Measurements from ENCODE around the gene AP4E1.
"Not testable (repeated sequence)": the region's sequence is repeated elsewhere in the genome, so short reads cannot be mapped to it uniquely, and the experiment has no call there.

AP4E1 gene

DNA sequence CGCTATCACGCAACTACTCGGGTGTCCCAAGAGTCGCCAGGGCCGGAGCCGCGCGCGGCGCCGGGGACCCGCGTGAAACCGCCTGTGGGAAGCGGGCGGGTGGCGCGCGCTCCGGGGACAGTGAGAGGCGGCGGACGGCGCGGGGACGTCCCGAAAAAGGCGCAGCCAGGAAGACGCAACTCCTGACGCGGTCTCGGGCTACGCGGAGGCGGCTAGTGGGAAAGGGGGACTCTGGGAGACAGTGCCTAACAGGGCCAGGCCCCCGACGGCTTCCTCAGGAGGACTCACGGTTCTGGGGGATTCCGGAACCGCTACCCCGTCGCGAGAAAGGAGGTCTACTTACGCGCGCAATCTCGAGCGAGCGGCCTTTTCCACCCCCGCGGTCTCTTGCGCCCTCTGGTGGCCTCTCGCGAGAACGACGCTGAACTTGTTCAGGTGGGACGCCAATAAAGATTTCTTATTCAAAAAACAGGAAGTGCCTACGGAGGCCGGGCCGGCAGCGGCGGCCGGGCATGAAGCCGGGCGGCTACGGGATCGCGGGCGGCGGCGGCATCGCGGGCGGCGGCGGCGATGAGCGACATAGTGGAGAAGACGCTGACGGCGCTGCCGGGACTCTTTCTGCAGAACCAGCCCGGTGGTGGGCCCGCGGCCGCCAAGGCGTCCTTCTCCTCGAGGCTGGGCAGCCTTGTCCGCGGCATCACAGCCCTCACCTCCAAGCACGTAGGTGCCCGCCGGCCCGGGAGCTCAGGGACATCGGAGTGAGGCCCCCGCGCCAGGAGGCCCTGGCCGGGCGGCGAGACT lies at the start of gene AP4E1:
Gene AP4E1 (plus strand): TSS at position 475 of the 801 bp plus-strand sequence. CDS start 96 bp downstream, at position 571.
- no peaks in the 10 kb centered on the region for H3K27me3 Mint-ChIP-seq
- peak within 1 kb of the TSS; percentile 99 for H3K27ac Mint-ChIP-seq
- H3K4me3 Mint-ChIP-seq, result peak within 1 kb of the TSS; percentile 85
- H3K4me1 Mint-ChIP-seq (ENCODE audit: low read depth), result peaks cover 33% of the 10 kb centered on the region
- no peaks in the 10 kb centered on the region for H3K9me3 Mint-ChIP-seq
- H3K36me3 Mint-ChIP-seq (ENCODE audit: low read depth), result peaks cover 45% of the 10 kb centered on the region
- DNase-seq, result peak; percentile 96

DNA sequence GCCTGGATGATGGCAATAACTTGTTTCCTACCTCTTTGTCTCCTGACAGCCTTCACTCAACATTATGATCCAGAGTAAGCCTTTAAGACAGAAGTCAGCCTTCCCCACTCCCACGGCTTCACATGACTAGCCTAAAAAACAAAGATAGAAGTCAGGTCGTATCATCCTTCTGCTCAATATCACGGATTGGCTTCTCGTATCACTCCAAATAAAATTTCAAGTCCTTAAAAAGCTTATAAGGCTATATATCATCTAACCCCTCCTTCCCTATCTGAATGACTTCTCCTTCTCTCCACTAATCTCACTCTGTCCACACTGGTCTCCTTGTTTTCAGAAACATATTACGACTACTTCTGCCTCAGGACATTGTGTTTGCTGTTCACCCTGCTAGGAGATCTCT lies 47.7 kb upstream of the AP4E1 start:
- Mint-ChIP-seq H3K36me3 (ENCODE audit: low read depth) (no peaks in the 10 kb centered on the region), H3K27me3 (no peaks in the 10 kb centered on the region), H3K4me3 (no peak overlapping the region), H3K4me1 (ENCODE audit: low read depth) (no peaks in the 10 kb centered on the region), H3K9me3 (no peaks in the 10 kb centered on the region), H3K27ac (no peak overlapping the region)
- DNase-seq, result no peak

DNA sequence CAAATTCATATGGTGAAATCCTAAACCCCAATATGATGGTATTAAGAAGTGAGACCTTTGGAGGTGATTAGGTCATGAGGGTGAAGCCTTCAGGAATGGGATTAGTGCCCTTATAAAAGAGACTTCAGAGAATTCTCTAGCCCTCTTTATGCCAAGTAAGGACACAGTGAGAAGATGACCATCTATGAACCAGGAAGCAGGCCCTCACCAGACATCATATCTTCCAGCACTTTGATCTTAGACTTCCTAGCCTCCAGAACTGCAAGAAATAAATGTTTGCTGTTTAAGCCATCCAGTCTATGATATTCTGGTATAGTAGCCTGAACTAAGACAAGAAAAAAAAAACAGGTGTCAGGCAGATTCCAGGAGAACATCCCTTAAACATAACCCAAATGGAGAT lies 45.9 kb upstream of the AP4E1 start:
- Mint-ChIP-seq H3K4me1 (ENCODE audit: low read depth) (no peaks in the 10 kb centered on the region), H3K36me3 (ENCODE audit: low read depth) (no peaks in the 10 kb centered on the region), H3K27ac (no peak overlapping the region), H3K9me3 (no peaks in the 10 kb centered on the region), H3K27me3 (no peaks in the 10 kb centered on the region), H3K4me3 (no peak overlapping the region)
- no peak for DNase-seq

DNA sequence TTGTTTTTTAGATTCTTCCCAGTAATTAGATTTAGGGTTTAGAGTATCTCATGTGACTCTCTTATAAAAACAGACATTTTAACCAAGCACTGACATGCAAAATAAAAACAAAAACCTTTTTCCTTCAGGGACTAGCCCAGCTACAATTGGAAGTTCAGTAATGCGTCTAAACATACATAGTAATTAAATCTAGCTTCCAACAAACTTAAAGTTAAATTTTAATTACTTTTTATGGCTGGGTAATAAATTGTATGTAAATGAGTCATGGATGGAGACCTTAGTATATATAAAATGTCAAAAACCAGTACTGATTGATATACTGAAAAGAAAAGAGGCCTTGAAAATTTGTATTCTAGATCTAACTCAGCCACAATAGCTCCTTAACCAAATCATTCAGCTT lies 43.6 kb upstream of the AP4E1 start:
- Mint-ChIP-seq H3K4me1 (ENCODE audit: low read depth) (no peaks in the 10 kb centered on the region), H3K4me3 (no peak overlapping the region), H3K27me3 (no peaks in the 10 kb centered on the region), H3K9me3 (no peaks in the 10 kb centered on the region), H3K27ac (no peak overlapping the region), H3K36me3 (ENCODE audit: low read depth) (no peaks in the 10 kb centered on the region)
- DNase-seq, result no peak

DNA sequence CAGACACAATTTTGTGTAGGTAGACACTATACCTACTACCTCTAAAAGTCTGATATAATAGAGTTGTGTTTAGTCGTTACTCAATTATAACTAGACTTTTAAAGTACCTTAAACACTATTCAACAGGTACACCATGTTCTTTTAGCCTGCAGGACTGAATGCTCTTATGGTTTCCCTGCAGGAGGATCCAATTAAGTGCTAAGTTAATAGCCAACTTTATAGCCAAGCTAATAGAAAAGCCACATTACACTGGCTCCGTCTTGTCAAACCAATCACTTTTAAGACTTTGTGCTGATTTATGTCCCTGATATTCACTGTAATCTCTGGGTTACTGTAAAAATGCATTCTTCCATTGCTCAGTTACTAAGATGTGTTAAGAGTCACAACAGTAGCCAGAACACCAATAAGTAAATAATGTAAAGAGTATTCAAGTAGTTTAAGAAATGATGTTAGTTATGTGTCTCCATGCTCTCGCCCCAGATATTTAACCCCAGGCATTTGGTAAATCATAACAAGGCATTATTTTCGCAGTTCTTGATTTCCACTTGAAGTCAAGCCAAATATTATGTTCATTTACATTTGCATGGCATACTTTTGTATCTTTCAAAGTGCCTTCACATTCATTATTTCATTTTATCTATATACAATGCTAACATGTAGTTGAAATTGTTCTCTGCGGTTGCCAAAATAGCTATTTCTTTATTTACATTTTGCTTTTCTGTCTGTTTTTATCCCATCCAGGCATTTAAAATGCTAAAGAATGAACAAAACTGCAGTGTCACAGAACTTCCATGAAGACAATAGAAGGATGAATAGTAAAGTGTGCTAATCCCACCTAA lies 42.7 kb upstream of the AP4E1 start:
- Mint-ChIP-seq H3K4me1 (ENCODE audit: low read depth) (no peaks in the 10 kb centered on the region), H3K9me3 (no peaks in the 10 kb centered on the region), H3K27me3 (no peaks in the 10 kb centered on the region), H3K36me3 (ENCODE audit: low read depth) (no peaks in the 10 kb centered on the region), H3K27ac (no peak overlapping the region), H3K4me3 (no peak overlapping the region)
- DNase-seq, result no peak

DNA sequence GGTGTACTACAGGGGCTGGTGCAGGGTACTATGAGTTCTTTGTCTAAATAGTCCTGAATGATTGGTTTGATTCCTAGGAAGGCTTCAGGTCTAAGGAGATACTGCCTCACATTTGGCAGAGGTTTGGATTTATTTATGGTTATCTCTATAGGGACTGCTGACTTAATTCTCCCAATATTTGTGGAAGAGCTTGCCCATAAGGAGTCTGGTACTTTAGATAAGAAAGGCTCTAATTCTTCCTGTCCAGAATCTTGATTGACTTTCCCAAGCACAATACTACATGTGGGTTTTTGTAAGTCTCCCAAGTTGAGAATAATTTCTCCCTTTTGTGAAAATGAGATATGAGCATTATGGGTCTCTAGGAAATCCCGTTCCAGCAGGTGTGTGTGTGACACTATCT lies 36.7 kb upstream of the AP4E1 start:
- Mint-ChIP-seq H3K4me3 (no peak overlapping the region), H3K4me1 (ENCODE audit: low read depth) (peaks cover 6% of the 10 kb centered on the region), H3K27ac (no peak overlapping the region), H3K36me3 (ENCODE audit: low read depth) (no peaks in the 10 kb centered on the region), H3K27me3 (peaks cover 9% of the 10 kb centered on the region), H3K9me3 (no peaks in the 10 kb centered on the region)
- DNase-seq, result no peak

DNA sequence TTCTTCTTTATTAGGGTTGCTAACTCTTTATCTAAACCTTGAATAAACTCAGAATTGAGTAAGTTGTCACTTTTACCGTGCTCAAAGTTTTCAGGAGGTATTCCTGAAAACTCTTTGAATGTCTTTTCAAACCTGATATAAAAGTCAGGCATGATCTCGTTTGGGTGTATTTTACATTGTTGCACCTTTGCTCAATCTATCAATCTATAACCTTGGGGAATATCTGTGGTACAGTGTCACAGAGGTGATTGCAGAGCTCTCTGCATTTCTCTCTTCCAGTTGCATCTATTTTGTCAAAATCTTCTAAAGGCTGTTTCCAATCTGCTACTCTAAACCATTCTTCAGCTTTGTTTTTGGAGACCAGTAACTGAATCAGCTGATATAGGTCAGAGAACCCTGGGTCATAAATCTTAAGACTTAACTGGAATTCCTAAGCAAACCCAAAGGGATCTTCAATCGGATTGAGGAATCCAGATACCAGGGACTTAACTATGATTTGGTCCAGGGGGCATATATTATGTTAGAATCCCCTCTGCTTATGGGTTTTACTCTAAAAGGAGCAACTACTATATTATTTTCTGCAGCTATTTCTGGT lies 35.6 kb upstream of the AP4E1 start:
- Mint-ChIP-seq H3K27me3 (peaks cover 9% of the 10 kb centered on the region), H3K9me3 (no peaks in the 10 kb centered on the region), H3K27ac (no peak overlapping the region), H3K4me3 (no peak overlapping the region), H3K4me1 (ENCODE audit: low read depth) (peaks cover 14% of the 10 kb centered on the region), H3K36me3 (ENCODE audit: low read depth) (no peaks in the 10 kb centered on the region)
- no peak for DNase-seq

DNA sequence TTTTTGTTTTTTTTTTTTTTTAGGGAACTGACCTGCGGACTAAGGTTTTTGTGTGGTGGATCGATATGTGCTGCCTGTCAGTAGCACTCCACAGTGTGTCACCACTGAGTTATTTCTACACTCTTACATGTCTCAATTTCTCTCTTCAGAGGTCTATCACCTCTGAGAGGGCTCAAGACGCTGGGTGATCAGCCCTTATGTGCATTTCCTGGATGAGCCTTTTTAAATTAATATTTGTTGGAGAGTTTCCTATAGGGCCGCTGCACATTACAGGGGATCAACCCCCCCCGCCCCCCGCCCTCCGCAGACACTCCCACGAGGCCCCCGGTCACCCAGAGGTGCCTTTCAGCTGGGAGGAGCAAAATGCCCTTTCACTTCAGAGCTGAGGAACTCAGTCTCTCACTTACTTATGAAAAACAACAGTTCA lies 34.5 kb upstream of the AP4E1 start:
- Mint-ChIP-seq H3K4me3 (no peak overlapping the region), H3K27ac (no peak overlapping the region)

DNA sequence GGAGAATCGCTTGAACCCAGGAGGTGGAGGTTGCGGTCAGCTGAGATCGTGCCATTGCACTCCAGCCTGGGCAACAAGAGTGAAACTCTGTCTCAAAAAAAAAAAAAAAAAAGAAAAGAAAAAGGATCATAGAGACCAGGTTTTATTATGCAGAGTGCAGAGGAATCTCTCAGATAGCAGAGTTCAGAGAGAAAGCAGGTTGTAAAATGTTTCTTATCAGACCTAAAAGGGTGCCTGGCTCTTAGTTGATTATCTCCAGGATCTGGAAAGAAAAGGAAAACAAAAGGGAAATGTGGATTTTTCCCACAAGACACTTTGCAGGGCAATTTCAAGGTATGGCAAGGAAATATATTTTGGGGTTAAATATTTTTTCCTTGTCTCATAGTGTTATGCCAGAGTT lies 33.2 kb upstream of the AP4E1 start:
- H3K27ac Mint-ChIP-seq; H3K4me3 Mint-ChIP-seq; H3K9me3 Mint-ChIP-seq; H3K36me3 Mint-ChIP-seq (ENCODE audit: low read depth); H3K27me3 Mint-ChIP-seq; DNase-seq: not testable (repeated sequence)
- H3K4me1 Mint-ChIP-seq (ENCODE audit: low read depth), result peaks cover 35% of the 10 kb centered on the region

More for the DNA sequence above, 34.5 kb upstream of the AP4E1 start:
- Mint-ChIP-seq H3K27me3 (peaks cover 9% of the 10 kb centered on the region), H3K36me3 (ENCODE audit: low read depth) (no peaks in the 10 kb centered on the region), H3K4me1 (ENCODE audit: low read depth) (peaks cover 24% of the 10 kb centered on the region), H3K9me3 (no peaks in the 10 kb centered on the region)
- DNase-seq, result no peak

DNA sequence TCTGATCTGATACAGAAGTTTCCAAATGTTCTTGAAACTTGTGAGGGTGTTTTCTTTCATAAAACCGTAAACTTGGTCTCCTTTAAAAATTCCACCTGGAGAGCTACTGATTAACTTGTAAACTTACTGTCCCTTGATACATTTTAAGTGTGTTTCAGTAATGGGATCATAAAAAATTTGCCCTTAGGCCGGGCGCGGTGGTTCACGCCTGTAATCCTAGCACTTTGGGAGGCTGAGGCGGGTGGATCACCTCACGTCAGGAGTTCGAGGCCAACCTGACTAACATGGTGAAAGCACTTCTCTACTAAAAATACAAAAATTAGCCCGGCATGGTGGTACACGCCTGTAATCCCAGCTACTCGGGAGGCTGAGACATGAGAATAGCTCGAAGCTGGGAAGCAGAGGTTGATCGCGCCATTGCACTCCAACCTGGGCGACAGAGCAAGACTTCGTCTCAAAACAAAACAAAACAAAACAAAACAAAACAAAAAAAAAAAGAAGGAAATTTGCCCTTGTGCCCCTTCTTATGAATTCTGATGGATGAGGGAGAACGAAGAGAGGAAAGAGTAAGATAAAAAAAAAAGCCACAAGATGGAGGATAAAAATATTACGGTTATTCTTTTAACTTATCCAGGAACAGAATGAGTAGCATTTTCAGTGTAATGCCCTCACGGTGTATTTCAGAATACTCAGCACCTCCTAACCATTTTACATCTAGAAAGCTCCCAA lies 32.1 kb upstream of the AP4E1 start:
- peak overlapping the region; percentile 67 for H3K4me3 Mint-ChIP-seq
- peaks cover 8% of the 10 kb centered on the region for H3K27me3 Mint-ChIP-seq
- no peaks in the 10 kb centered on the region for H3K9me3 Mint-ChIP-seq
- H3K4me1 Mint-ChIP-seq (ENCODE audit: low read depth), result peaks cover 46% of the 10 kb centered on the region
- DNase-seq, result no peak
- peak overlapping the region; percentile 71 for H3K27ac Mint-ChIP-seq
- no peaks in the 10 kb centered on the region for H3K36me3 Mint-ChIP-seq (ENCODE audit: low read depth)

DNA sequence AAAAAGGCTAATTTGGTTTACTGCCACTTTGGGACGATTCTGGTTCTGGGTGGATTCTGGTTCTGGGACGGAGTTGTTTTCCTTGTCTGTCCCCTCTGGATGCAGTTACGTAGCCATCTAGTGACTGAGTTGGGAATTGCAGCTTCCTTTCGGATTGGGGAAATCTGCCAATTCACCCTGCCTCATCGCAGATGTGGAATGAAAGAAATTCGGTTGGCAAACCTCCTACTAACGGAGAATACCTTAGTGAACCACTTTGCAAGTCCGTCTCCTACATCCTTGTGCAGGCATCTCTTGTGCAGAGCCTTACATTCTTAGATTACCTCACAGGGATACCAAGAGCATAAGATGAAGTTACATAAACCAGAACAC lies 31.5 kb upstream of the AP4E1 start:
- peaks cover 52% of the 10 kb centered on the region for H3K4me1 Mint-ChIP-seq (ENCODE audit: low read depth)
- H3K9me3 Mint-ChIP-seq, result no peaks in the 10 kb centered on the region
- H3K27me3 Mint-ChIP-seq, result peaks cover 7% of the 10 kb centered on the region
- H3K36me3 Mint-ChIP-seq (ENCODE audit: low read depth), result no peaks in the 10 kb centered on the region
- peak overlapping the region; percentile 71 for H3K27ac Mint-ChIP-seq
- H3K4me3 Mint-ChIP-seq, result peak overlapping the region; percentile 67
- DNase-seq, result peak; percentile 58

DNA sequence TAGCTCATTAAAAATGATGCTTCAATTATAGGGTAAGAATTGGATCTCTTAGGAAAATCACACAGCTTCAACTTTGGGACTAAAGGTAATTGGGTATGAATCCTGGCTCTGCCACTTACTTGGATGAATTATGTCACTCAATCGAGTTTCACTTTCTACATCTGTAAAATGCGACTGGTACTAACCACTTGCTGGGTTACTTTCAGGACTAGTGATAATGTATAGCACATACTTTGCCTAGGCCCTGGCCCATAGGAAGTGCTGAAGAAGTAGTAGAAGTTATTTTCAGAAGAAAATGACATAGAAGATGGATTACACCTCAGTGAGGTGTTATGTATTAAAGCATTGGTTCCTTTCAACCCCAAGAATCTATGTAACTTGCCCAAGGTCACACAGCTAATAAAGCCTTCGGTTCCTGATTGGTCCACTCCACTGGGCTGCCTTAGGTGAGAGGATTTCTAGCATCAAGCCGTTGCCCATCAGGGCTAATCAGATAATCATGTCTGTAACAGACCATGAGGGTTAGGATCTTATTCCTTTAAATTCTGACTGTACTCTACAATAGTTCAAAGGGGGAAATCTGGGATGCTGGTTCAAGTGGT lies 29.4 kb upstream of the AP4E1 start:
- H3K4me1 Mint-ChIP-seq (ENCODE audit: low read depth), result peaks cover 65% of the 10 kb centered on the region
- no peak for DNase-seq
- no peak overlapping the region for H3K4me3 Mint-ChIP-seq
- no peaks in the 10 kb centered on the region for H3K27me3 Mint-ChIP-seq
- H3K9me3 Mint-ChIP-seq, result no peaks in the 10 kb centered on the region
- peak overlapping the region; percentile 79 for H3K27ac Mint-ChIP-seq
- H3K36me3 Mint-ChIP-seq (ENCODE audit: low read depth), result no peaks in the 10 kb centered on the region

DNA sequence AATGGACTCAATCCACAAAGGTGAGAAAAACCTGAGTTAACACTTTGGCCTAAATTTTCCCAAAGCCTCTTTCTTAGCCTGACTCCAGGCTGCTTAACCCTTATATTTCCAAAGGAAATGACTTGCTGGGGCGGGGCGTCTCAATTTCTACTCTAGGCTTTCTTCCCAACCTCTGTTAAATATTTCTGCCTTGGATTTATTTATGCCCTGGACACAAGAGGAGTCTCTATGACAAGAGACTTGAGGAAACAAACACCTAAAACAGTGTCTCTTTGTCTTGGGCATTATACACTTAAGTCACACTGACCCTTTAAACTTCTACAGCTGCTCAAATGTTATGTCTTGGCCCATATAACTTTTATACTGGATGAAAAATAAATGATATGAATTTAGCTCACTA lies 28.3 kb upstream of the AP4E1 start:
- peaks cover 74% of the 10 kb centered on the region for H3K4me1 Mint-ChIP-seq (ENCODE audit: low read depth)
- peak overlapping the region; percentile 90 for H3K27ac Mint-ChIP-seq
- no peaks in the 10 kb centered on the region for H3K27me3 Mint-ChIP-seq
- no peaks in the 10 kb centered on the region for H3K9me3 Mint-ChIP-seq
- peak overlapping the region; percentile 47 for H3K4me3 Mint-ChIP-seq
- no peaks in the 10 kb centered on the region for H3K36me3 Mint-ChIP-seq (ENCODE audit: low read depth)
- no peak for DNase-seq

DNA sequence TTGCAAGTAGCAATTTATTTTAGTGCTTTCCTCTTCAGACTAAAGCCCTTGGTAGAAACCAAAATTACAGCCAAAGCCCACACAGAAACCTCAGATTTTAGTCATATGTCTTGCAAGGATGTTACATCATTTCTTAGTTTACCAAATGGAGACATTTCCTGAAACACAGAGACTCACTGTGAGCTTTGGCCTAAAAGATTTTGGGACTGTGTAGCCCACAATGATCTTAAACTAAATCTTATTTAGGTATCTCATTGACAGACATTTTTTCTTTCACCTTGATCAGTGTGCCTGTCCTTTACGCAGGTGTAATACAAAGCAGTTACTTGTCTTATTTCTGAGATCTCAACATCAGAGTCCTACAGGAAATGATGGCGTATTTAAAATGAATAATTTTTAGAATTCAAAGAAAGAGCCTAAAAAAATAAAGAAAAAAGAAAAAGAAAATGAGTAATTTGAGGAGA lies 27.8 kb upstream of the AP4E1 start:
- Mint-ChIP-seq H3K4me3 (peak overlapping the region; percentile 47), H3K27me3 (no peaks in the 10 kb centered on the region), H3K27ac (peak overlapping the region; percentile 90), H3K4me1 (ENCODE audit: low read depth) (peaks cover 77% of the 10 kb centered on the region), H3K36me3 (ENCODE audit: low read depth) (no peaks in the 10 kb centered on the region), H3K9me3 (no peaks in the 10 kb centered on the region)
- no peak for DNase-seq
